Ectodermal cell (in vitro differentiated cells): ENCODE data around the gene ANKRA2.
"Not testable (repeated sequence)": the region's sequence is repeated elsewhere in the genome, so short reads cannot be mapped to it uniquely, and the experiment has no call there.

Source experiments
- H3K27ac ChIP-seq: 2 replicates; pipeline ENCODE4 v1.7.0; 2013; ENCODE audit warnings: mild to moderate bottlenecking, low read depth, low read length; ENCODE audit not compliant: insufficient read depth, poor library complexity, severe bottlenecking
- H3K27me3 ChIP-seq: 2 replicates; pipeline ENCODE4 v1.7.0; 2013; ENCODE audit warnings: mild to moderate bottlenecking, low read length; ENCODE audit not compliant: insufficient read depth, control insufficient read depth, poor library complexity, severe bottlenecking
- H3K36me3 ChIP-seq: one replicate; pipeline ENCODE4 v1.7.0; 2013; ENCODE audit warnings: low read length; ENCODE audit not compliant: control insufficient read depth, insufficient read depth
- H3K4me1 ChIP-seq: one replicate; pipeline ENCODE4 v1.7.0; 2013; ENCODE audit warnings: low read length; ENCODE audit not compliant: control insufficient read depth, insufficient read depth
- H3K4me3 ChIP-seq: 2 replicates; pipeline ENCODE4 v1.7.0; 2013; ENCODE audit warnings: low read depth, low read length, control low read depth; ENCODE audit not compliant: insufficient read depth
- H3K9me3 ChIP-seq: 2 replicates; pipeline ENCODE4 v1.7.0; 2013; ENCODE audit warnings: mild to moderate bottlenecking, low read length, moderate library complexity; ENCODE audit not compliant: control insufficient read depth
- WGBS, 2 experiments: methylation state at CpG; one replicate each; pipeline ENCODE4 v1.1.7; 2013; ENCODE audit warnings: missing lambda C conversion rate in 2 of 2; 5-methylcytosine and 5-hydroxymethylcytosine counted together

Gene ANKRA2

GRCh38 chr5:73529081-73529480, 36.4 kb downstream of the ANKRA2 start:
- 50 to 100% methylated on average over 1 of the region's 1 CpG for WGBS, 2 experiments
- H3K4me1 ChIP-seq, result no peaks in the 10 kb centered on the region
- H3K9me3 ChIP-seq, result no peaks in the 10 kb centered on the region
- H3K27me3 ChIP-seq, result no peaks in the 10 kb centered on the region
- no peaks in the 10 kb centered on the region for H3K36me3 ChIP-seq
- H3K4me3 ChIP-seq, result no peak overlapping the region
- no peak overlapping the region for H3K27ac ChIP-seq

- Histone ChIP-seq H3K4me3 (no peak overlapping the region), H3K27me3 (no peaks in the 10 kb centered on the region), H3K9me3 (no peaks in the 10 kb centered on the region), H3K4me1 (no peaks in the 10 kb centered on the region), H3K27ac (no peak overlapping the region), H3K36me3 (no peaks in the 10 kb centered on the region)
- 84 to 85% methylated on average over 3 of the region's 3 CpGs for WGBS, 2 experiments
Measured at GRCh38 chr5:73528248-73528647, 37.2 kb downstream of the ANKRA2 start.

- H3K4me1 ChIP-seq, result no peaks in the 10 kb centered on the region
- no peaks in the 10 kb centered on the region for H3K27me3 ChIP-seq
- 92 to 95% methylated on average over 3 of the region's 3 CpGs for WGBS, 2 experiments
- no peaks in the 10 kb centered on the region for H3K9me3 ChIP-seq
- no peaks in the 10 kb centered on the region for H3K36me3 ChIP-seq
- H3K4me3 ChIP-seq, result no peak overlapping the region
- no peak overlapping the region for H3K27ac ChIP-seq
Measured at GRCh38 chr5:73525606-73526203, 39.7 kb downstream of the ANKRA2 start.

GRCh38 chr5:73523861-73524260, 41.6 kb downstream of the ANKRA2 start:
- WGBS, 2 experiments, result 94% methylated on average over 1 of the region's 1 CpG
- no peaks in the 10 kb centered on the region for H3K27me3 ChIP-seq
- H3K27ac ChIP-seq, result no peak overlapping the region
- H3K4me3 ChIP-seq, result no peak overlapping the region
- no peaks in the 10 kb centered on the region for H3K36me3 ChIP-seq
- H3K9me3 ChIP-seq, result no peaks in the 10 kb centered on the region
- H3K4me1 ChIP-seq, result no peaks in the 10 kb centered on the region

GRCh38 chr5:73522989-73523388, 42.5 kb downstream of the ANKRA2 start:
- no peaks in the 10 kb centered on the region for H3K27me3 ChIP-seq
- no peaks in the 10 kb centered on the region for H3K4me1 ChIP-seq
- no peaks in the 10 kb centered on the region for H3K9me3 ChIP-seq
- H3K4me3 ChIP-seq, result no peak overlapping the region
- no peak overlapping the region for H3K27ac ChIP-seq
- no peaks in the 10 kb centered on the region for H3K36me3 ChIP-seq
- 93 to 95% methylated on average over 7 of the region's 7 CpGs for WGBS, 2 experiments

- Histone ChIP-seq H3K4me1 (no peaks in the 10 kb centered on the region), H3K27ac (no peak overlapping the region), H3K27me3 (no peaks in the 10 kb centered on the region), H3K36me3 (no peaks in the 10 kb centered on the region), H3K9me3 (no peaks in the 10 kb centered on the region), H3K4me3 (no peak overlapping the region)
- WGBS, 2 experiments, result 31 to 33% methylated on average over 16 of the region's 16 CpGs
Measured at GRCh38 chr5:73519531-73520283, 45.7 kb downstream of the ANKRA2 start.

GRCh38 chr5:73515232-73515631, 50.2 kb downstream of the ANKRA2 start:
- Histone ChIP-seq H3K36me3 (no peaks in the 10 kb centered on the region), H3K4me1 (no peaks in the 10 kb centered on the region), H3K4me3 (no peak overlapping the region), H3K27ac (no peak overlapping the region), H3K27me3 (no peaks in the 10 kb centered on the region), H3K9me3 (no peaks in the 10 kb centered on the region)
- 88 to 93% methylated on average over 4 of the region's 4 CpGs for WGBS, 2 experiments

- Histone ChIP-seq H3K27ac (no peak overlapping the region), H3K4me3 (no peak overlapping the region), H3K36me3 (no peaks in the 10 kb centered on the region), H3K9me3 (no peaks in the 10 kb centered on the region), H3K4me1 (no peaks in the 10 kb centered on the region), H3K27me3 (no peaks in the 10 kb centered on the region)
- 70 to 75% methylated on average over 2 of the region's 2 CpGs for WGBS, 2 experiments
Measured at GRCh38 chr5:73514418-73514817, 51.0 kb downstream of the ANKRA2 start.

GRCh38 chr5:73513996-73514395, 51.4 kb downstream of the ANKRA2 start:
- no peaks in the 10 kb centered on the region for H3K36me3 ChIP-seq
- no peak overlapping the region for H3K27ac ChIP-seq
- no peaks in the 10 kb centered on the region for H3K27me3 ChIP-seq
- no peaks in the 10 kb centered on the region for H3K4me1 ChIP-seq
- H3K4me3 ChIP-seq, result no peak overlapping the region
- no peaks in the 10 kb centered on the region for H3K9me3 ChIP-seq
- 88 to 99% methylated on average over 3 of the region's 3 CpGs for WGBS, 2 experiments

GRCh38 chr5:73508521-73508920, 56.9 kb downstream of the ANKRA2 start:
- H3K4me1 ChIP-seq, H3K27ac ChIP-seq, H3K9me3 ChIP-seq, H3K4me3 ChIP-seq, H3K27me3 ChIP-seq: not testable (repeated sequence)
- peaks cover 20% of the 10 kb centered on the region for H3K36me3 ChIP-seq
- 97% methylated on average over 26 of the region's 26 CpGs for WGBS, 2 experiments
